Mesendoderm (in vitro differentiated cells): Measurements from ENCODE around the gene RBM33.

ENCODE experiments used
- DNase-seq: peaks from one replicate; pipeline ENCODE4 v3.0.0; 2013
- H2AK5ac ChIP-seq: 2 replicates; pipeline ENCODE4 v1.6.1; 2013; ENCODE audit warnings: low read length, inconsistent platforms
- H2BK120ac ChIP-seq: 2 replicates; pipeline ENCODE4 v1.6.1; 2013; ENCODE audit warnings: low read depth, mild to moderate bottlenecking, low read length, moderate library complexity, mixed read lengths
- H2BK15ac ChIP-seq: replicated peaks from 2 replicates; pipeline ENCODE4 v1.6.1; 2013; ENCODE audit warnings: low read depth, mild to moderate bottlenecking, moderate library complexity
- H2BK5ac ChIP-seq: 2 replicates; pipeline ENCODE4 v1.6.1; 2013; ENCODE audit warnings: low read length, inconsistent platforms
- H3K18ac ChIP-seq: 2 replicates; pipeline ENCODE4 v1.6.1; 2013; ENCODE audit warnings: mild to moderate bottlenecking, low read length, mixed read lengths
- H3K23ac ChIP-seq: one replicate; pipeline ENCODE4 v1.6.1; 2013; ENCODE audit warnings: low read length
- H3K27ac ChIP-seq: 2 replicates; pipeline ENCODE4 v1.5.1; 2013; ENCODE audit warnings: low read depth, mild to moderate bottlenecking, inconsistent platforms, low read length, moderate library complexity
- H3K27me3 ChIP-seq: 2 replicates; pipeline ENCODE4 v1.6.1; 2013; ENCODE audit warnings: low read length, control low read depth, mild to moderate bottlenecking, inconsistent platforms; ENCODE audit not compliant: insufficient read depth, poor library complexity
- H3K36me3 ChIP-seq: 2 replicates; pipeline ENCODE4 v1.6.1; 2013; ENCODE audit warnings: low read length, inconsistent platforms; ENCODE audit not compliant: control insufficient read depth, insufficient read depth
- H3K4ac ChIP-seq: one replicate; pipeline ENCODE4 v1.6.1; 2013; ENCODE audit warnings: low read depth, mild to moderate bottlenecking, low read length, moderate library complexity
- H3K4me1 ChIP-seq: 2 replicates; pipeline ENCODE4 v1.6.1; 2013; ENCODE audit warnings: low read depth, low read length, inconsistent platforms; ENCODE audit not compliant: control insufficient read depth
- H3K4me2 ChIP-seq: 2 replicates; pipeline ENCODE4 v1.6.1; 2013; ENCODE audit warnings: low read length
- H3K4me3 ChIP-seq: 2 replicates; pipeline ENCODE4 v1.5.1; 2013; ENCODE audit warnings: mild to moderate bottlenecking, low read length
- H3K56ac ChIP-seq: one replicate; pipeline ENCODE4 v1.6.1; 2013; ENCODE audit warnings: low read length
- H3K79me1 ChIP-seq: 2 replicates; pipeline ENCODE4 v1.6.1; 2013; ENCODE audit warnings: low read length, inconsistent platforms
- H3K79me2 ChIP-seq: 2 replicates; pipeline ENCODE4 v1.6.1; 2013; ENCODE audit warnings: mild to moderate bottlenecking, low read length; ENCODE audit not compliant: control insufficient read depth, insufficient read depth
- H3K9ac ChIP-seq: 2 replicates; pipeline ENCODE4 v1.6.1; 2013; ENCODE audit warnings: low read length, inconsistent platforms
- H4K5ac ChIP-seq: one replicate; pipeline ENCODE4 v1.6.1; 2013; ENCODE audit warnings: low read length
- H4K8ac ChIP-seq: one replicate; pipeline ENCODE4 v1.6.1; 2013; ENCODE audit warnings: low read depth, mild to moderate bottlenecking, control low read depth, low read length, moderate library complexity
- WGBS: extraction: QIAGEN DNeasy Blood & Tissue Kit; methylation state at CpG from one replicate; pipeline ENCODE4 v1.1.7; 2013; ENCODE audit warnings: low lambda C conversion rate, missing lambda C conversion rate; ENCODE audit not compliant: insufficient coverage; ENCODE audit errors: extremely low coverage; 5-methylcytosine and 5-hydroxymethylcytosine counted together

Gene RBM33

DNA sequence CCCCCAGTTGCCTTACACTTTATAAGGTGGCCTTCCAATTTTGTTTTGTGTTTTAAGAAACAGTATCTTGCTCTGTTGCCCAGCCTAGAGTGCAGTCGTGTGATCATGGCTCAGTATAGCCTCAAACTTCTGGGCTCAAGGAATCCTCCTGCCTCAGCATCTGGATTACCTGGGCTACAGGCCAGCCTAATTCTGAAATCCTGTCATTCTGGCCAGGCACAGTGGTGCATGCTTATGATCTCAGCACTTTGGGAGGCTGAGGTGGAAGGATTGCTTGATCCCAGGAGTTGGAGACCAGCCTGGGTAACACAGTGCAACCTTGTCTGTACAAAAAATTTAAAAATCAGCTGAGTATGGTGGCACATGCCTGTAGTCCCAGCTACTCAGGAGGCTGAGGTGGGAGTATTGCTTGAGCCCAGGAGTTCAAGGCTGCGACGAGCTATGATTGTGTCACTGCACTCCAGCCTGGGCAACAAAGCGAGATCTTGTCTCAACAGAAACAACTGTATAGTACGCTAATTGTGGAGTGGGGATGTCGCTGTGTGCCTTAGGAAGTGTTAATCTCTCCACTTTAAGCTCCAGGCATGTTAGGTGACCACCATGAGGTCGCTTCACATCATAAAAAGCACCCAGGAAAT is 24.7 kb upstream of the RBM33 start:
- no peaks in the 10 kb centered on the region for H3K79me1 ChIP-seq
- H3K56ac ChIP-seq = no peak overlapping the region
- no peak overlapping the region for H3K4me2 ChIP-seq
- H2AK5ac ChIP-seq = no peak overlapping the region
- H3K4me1 ChIP-seq = no peaks in the 10 kb centered on the region
- H3K4ac ChIP-seq = no peak overlapping the region
- no peak overlapping the region for H2BK15ac ChIP-seq
- no peak overlapping the region for H3K27ac ChIP-seq
- no peak overlapping the region for H3K4me3 ChIP-seq
- no CpG with 5 or more reads among the region's 7 CpGs for WGBS
- H3K18ac ChIP-seq = no peak overlapping the region
- no peaks in the 10 kb centered on the region for H3K36me3 ChIP-seq
- DNase-seq = no peak
- H3K23ac ChIP-seq = no peak overlapping the region
- no peak overlapping the region for H4K8ac ChIP-seq
- H2BK5ac ChIP-seq = no peak overlapping the region
- no peaks in the 10 kb centered on the region for H3K27me3 ChIP-seq
- no peaks in the 10 kb centered on the region for H3K79me2 ChIP-seq
- no peak overlapping the region for H4K5ac ChIP-seq
- no peak overlapping the region for H3K9ac ChIP-seq
- H2BK120ac ChIP-seq = no peak overlapping the region

DNA sequence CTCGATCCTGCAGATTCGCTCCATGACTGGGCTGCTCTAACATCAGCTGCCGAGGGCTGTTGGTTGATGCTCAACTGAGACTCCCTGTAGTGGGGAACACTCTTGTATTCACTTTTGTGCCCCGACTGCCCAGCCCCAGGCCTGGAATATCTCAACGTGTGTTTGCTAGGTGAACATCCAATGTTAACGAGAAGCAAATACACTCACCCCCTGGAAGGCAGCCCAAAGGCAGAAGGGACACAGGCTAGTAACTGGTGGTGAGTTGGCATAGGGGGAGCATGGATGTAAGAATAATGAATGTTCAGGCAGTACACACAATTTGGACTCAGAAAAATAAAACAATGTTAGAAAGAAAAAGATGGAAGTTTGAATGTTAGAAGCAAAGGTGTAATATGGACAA is 24.0 kb upstream of the RBM33 start:
- no peak for DNase-seq
- no peak overlapping the region for H2AK5ac ChIP-seq
- no peak overlapping the region for H3K27ac ChIP-seq
- no peak overlapping the region for H3K18ac ChIP-seq
- H3K23ac ChIP-seq = no peak overlapping the region
- no peaks in the 10 kb centered on the region for H3K79me2 ChIP-seq
- no peak overlapping the region for H4K5ac ChIP-seq
- no peak overlapping the region for H2BK15ac ChIP-seq
- H3K4me3 ChIP-seq = no peak overlapping the region
- no peak overlapping the region for H3K56ac ChIP-seq
- H3K4ac ChIP-seq = no peak overlapping the region
- H3K79me1 ChIP-seq = no peaks in the 10 kb centered on the region
- no peaks in the 10 kb centered on the region for H3K36me3 ChIP-seq
- no peak overlapping the region for H3K9ac ChIP-seq
- WGBS = no CpG with 5 or more reads among the region's 6 CpGs
- H4K8ac ChIP-seq = no peak overlapping the region
- H3K4me1 ChIP-seq = no peaks in the 10 kb centered on the region
- H3K4me2 ChIP-seq = no peak overlapping the region
- no peaks in the 10 kb centered on the region for H3K27me3 ChIP-seq
- H2BK5ac ChIP-seq = no peak overlapping the region
- H2BK120ac ChIP-seq = no peak overlapping the region

DNA sequence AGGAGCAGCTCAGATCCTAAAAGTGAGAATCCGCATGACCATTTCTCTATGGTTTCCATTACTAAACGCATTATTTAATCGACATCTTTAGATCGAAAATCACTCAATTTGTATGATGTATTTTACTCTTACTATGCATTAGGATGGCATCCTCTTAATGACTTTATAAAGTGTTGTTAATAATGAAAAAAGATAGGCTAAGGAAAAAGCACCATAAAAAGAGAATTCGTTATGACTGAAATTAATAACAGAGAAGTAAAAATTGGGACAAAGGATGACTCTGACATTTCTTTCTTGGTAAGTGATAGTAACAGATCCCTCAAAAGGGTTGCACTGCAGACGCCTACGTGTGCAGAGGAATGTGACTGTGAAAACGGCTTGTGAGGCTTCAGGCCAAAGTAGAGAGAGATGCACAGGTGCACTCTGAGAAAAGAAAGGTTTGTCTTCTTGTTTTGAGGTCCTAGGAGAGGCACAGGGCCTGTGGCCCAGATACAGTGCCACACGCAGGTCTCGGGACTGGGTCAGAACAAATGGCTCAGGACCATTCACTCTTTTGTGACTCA is 23.0 kb upstream of the RBM33 start:
- Histone ChIP-seq H3K79me2 (no peaks in the 10 kb centered on the region), H3K4me2 (no peak overlapping the region), H4K8ac (no peak overlapping the region), H2BK120ac (no peak overlapping the region), H4K5ac (no peak overlapping the region), H2AK5ac (no peak overlapping the region), H2BK5ac (no peak overlapping the region), H3K4me1 (no peaks in the 10 kb centered on the region), H3K23ac (no peak overlapping the region), H3K18ac (no peak overlapping the region), H3K27ac (no peak overlapping the region), H3K4ac (no peak overlapping the region), H3K79me1 (no peaks in the 10 kb centered on the region), H2BK15ac (no peak overlapping the region), H3K36me3 (no peaks in the 10 kb centered on the region), H3K56ac (no peak overlapping the region), H3K27me3 (no peaks in the 10 kb centered on the region), H3K9ac (no peak overlapping the region), H3K4me3 (no peak overlapping the region)
- DNase-seq = no peak
- 100% methylated on average over 3 of the region's 10 CpGs for WGBS

DNA sequence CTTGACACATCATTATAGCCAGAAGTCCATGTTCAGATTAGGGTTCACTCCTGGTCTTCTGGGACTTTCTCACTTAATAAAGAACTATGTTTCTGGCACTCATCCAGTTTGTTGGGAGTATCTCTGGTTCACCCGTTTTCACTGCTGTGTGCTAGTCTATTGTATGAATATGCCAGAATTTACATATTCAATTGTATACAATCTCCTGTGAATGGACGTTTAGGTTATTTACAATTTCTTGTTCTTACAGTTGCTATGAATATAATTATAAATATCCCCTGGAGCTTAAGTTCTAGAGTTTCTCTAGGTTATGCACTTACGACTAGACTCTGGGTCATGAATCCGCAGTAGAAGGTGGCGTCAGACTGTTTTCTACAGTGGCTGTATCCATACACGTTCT is 20.0 kb upstream of the RBM33 start:
- WGBS = no CpG with 5 or more reads among the region's 6 CpGs
- Histone ChIP-seq H3K79me2 (no peaks in the 10 kb centered on the region), H3K56ac (no peak overlapping the region), H3K4me3 (no peak overlapping the region), H3K4me2 (no peak overlapping the region), H3K18ac (no peak overlapping the region), H2BK120ac (no peak overlapping the region), H3K79me1 (no peaks in the 10 kb centered on the region), H3K4me1 (no peaks in the 10 kb centered on the region), H3K4ac (no peak overlapping the region), H2BK15ac (no peak overlapping the region), H4K8ac (no peak overlapping the region), H2BK5ac (no peak overlapping the region), H3K36me3 (no peaks in the 10 kb centered on the region), H2AK5ac (no peak overlapping the region), H3K27me3 (no peaks in the 10 kb centered on the region), H4K5ac (no peak overlapping the region), H3K23ac (no peak overlapping the region), H3K9ac (no peak overlapping the region), H3K27ac (no peak overlapping the region)
- DNase-seq = no peak

DNA sequence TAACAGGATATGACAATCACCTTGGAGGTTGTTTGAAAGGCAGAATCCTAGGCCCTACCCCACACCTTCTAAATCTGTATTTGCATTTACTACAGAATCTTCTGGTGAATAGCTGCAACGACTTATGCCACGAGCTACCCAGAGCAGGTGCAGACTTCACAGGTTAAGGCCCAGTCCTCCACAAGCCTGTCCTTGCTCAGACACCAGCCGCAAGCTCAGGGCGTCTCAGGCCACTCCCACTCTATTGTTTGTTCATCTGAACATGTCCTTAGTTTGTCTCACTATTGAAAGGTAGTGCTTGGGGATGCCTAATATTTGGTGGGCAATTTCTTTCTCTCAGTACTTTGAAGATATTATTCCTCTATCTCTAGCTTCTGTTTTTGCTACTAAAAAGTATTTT is 18.9 kb upstream of the RBM33 start:
- no peak overlapping the region for H3K18ac ChIP-seq
- H4K8ac ChIP-seq = no peak overlapping the region
- no peak overlapping the region for H2BK120ac ChIP-seq
- H3K79me1 ChIP-seq = no peaks in the 10 kb centered on the region
- no peak overlapping the region for H3K4ac ChIP-seq
- WGBS = no CpG with 5 or more reads among the region's 4 CpGs
- H3K56ac ChIP-seq = no peak overlapping the region
- no peak overlapping the region for H4K5ac ChIP-seq
- no peak overlapping the region for H3K23ac ChIP-seq
- H2BK5ac ChIP-seq = no peak overlapping the region
- H2BK15ac ChIP-seq = no peak overlapping the region
- no peak overlapping the region for H3K4me3 ChIP-seq
- H2AK5ac ChIP-seq = no peak overlapping the region
- H3K9ac ChIP-seq = no peak overlapping the region
- H3K36me3 ChIP-seq = no peaks in the 10 kb centered on the region
- DNase-seq = no peak
- H3K4me1 ChIP-seq = no peaks in the 10 kb centered on the region
- no peak overlapping the region for H3K27ac ChIP-seq
- H3K27me3 ChIP-seq = no peaks in the 10 kb centered on the region
- no peak overlapping the region for H3K4me2 ChIP-seq
- H3K79me2 ChIP-seq = no peaks in the 10 kb centered on the region

DNA sequence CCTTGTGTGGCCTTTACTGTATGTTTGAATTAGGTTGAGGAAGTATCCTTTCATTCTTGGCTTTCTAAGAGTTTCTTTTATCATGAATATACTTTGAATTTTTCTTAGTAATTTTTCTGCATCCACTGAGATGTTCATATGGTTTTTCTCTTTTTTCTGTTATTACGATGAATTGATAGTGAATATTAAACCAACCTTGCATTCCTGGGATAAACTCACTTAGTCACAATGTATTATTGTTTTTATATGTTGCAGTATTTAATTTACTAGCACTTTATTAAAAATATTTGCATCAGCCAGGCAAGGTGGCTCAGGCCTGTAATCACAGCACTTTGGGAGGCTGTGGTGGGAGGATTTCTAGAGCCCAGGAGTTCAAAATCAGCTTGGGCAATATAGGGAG is 15.3 kb upstream of the RBM33 start:
- H4K8ac ChIP-seq = no peak overlapping the region
- H3K27me3 ChIP-seq = no peaks in the 10 kb centered on the region
- H2BK120ac ChIP-seq = no peak overlapping the region
- no peak overlapping the region for H3K56ac ChIP-seq
- H3K9ac ChIP-seq = no peak overlapping the region
- H3K79me2 ChIP-seq = no peaks in the 10 kb centered on the region
- H3K18ac ChIP-seq = no peak overlapping the region
- no peak overlapping the region for H3K23ac ChIP-seq
- no peak overlapping the region for H3K4ac ChIP-seq
- no CpG with 5 or more reads among the region's 1 CpG for WGBS
- no peaks in the 10 kb centered on the region for H3K4me1 ChIP-seq
- DNase-seq = no peak
- H2BK5ac ChIP-seq = no peak overlapping the region
- H3K79me1 ChIP-seq = no peaks in the 10 kb centered on the region
- no peak overlapping the region for H2BK15ac ChIP-seq
- H4K5ac ChIP-seq = no peak overlapping the region
- no peak overlapping the region for H2AK5ac ChIP-seq
- H3K4me3 ChIP-seq = no peak overlapping the region
- H3K36me3 ChIP-seq = no peaks in the 10 kb centered on the region
- no peak overlapping the region for H3K4me2 ChIP-seq
- H3K27ac ChIP-seq = no peak overlapping the region
